ENCODE measurements around the gene CDY1. TPM values are rescaled to one million over a fixed set of nuclear protein-coding genes. Genes with fewer than 3 reads are reported as not detected.
"Not testable (repeated sequence)": the region's sequence is repeated elsewhere in the genome, so short reads cannot be mapped to it uniquely, and the experiment has no call there.

The CDY1 gene
- total RNA-seq (not detected), total RNA-seq (0 reads per million in 172 experiments)
- polyA plus RNA-seq (2013, experiment 1 of 2) = not detected
- 0.01 TPM for polyA plus RNA-seq (2013, experiment 2 of 2)

- H3K4me3 Mint-ChIP-seq; intact Hi-C loops (cut with DNase I, micrococcal nuclease); CTCF ChIA-PET; DNase-seq; H3K36me3 Mint-ChIP-seq (ENCODE audit: low read depth); ATAC-seq (ENCODE audit: poor library complexity); H3K9me3 Mint-ChIP-seq; H3K4me1 ChIP-seq (ENCODE audit: insufficient read depth, low read length); POLR2A ChIA-PET; H3K4me1 Mint-ChIP-seq (ENCODE audit: low read depth); H3K27ac ChIP-seq (ENCODE audit: low read depth in 1 of 2, low read length in 2 of 2); H3K27me3 Mint-ChIP-seq; H3K27me3 ChIP-seq (ENCODE audit: control insufficient read depth in 1 of 2, insufficient read depth in 2 of 2, low read length in 2 of 2); H3K36me3 ChIP-seq (ENCODE audit: insufficient read depth, low read length); H3K27ac Mint-ChIP-seq; H3K9me3 ChIP-seq (ENCODE audit: control insufficient read depth in 1 of 2, insufficient read depth in 1 of 2, low read length in 2 of 2); H3K4me3 ChIP-seq (ENCODE audit: low read length): not testable (repeated sequence)
These were observed at the start of gene CDY1 for GRCh38 chrY:25621817-25622216. Gene CDY1 (plus strand): TSS chrY:25622117. CDS start chrY:25622443, 326 bp downstream.

- H3K27ac ChIP-seq (ENCODE audit: low read depth in 1 of 2, low read length in 2 of 2); H3K4me1 Mint-ChIP-seq (ENCODE audit: low read depth); H3K27me3 ChIP-seq (ENCODE audit: control insufficient read depth in 1 of 2, insufficient read depth in 2 of 2, low read length in 2 of 2); H3K36me3 ChIP-seq (ENCODE audit: insufficient read depth, low read length); H3K9me3 ChIP-seq (ENCODE audit: control insufficient read depth in 1 of 2, insufficient read depth in 1 of 2, low read length in 2 of 2); ATAC-seq (ENCODE audit: poor library complexity); POLR2A ChIA-PET; H3K27me3 Mint-ChIP-seq; H3K4me1 ChIP-seq (ENCODE audit: insufficient read depth, low read length); H3K4me3 Mint-ChIP-seq; intact Hi-C loops (cut with DNase I, micrococcal nuclease); H3K9me3 Mint-ChIP-seq; H3K27ac Mint-ChIP-seq; H3K36me3 Mint-ChIP-seq (ENCODE audit: low read depth); DNase-seq; H3K4me3 ChIP-seq (ENCODE audit: low read length); CTCF ChIA-PET: not testable (repeated sequence)
These were observed 28.6 kb upstream of the CDY1 start for GRCh38 chrY:25593336-25593735.

- H3K4me1 Mint-ChIP-seq (ENCODE audit: low read depth); DNase-seq; H3K4me3 Mint-ChIP-seq; H3K27ac ChIP-seq (ENCODE audit: low read depth in 1 of 2, low read length in 2 of 2); H3K36me3 ChIP-seq (ENCODE audit: insufficient read depth, low read length); POLR2A ChIA-PET; H3K9me3 ChIP-seq (ENCODE audit: control insufficient read depth in 1 of 2, insufficient read depth in 1 of 2, low read length in 2 of 2); intact Hi-C loops (cut with DNase I, micrococcal nuclease); H3K27ac Mint-ChIP-seq; H3K36me3 Mint-ChIP-seq (ENCODE audit: low read depth); H3K27me3 Mint-ChIP-seq; H3K4me3 ChIP-seq (ENCODE audit: low read length); H3K9me3 Mint-ChIP-seq; ATAC-seq (ENCODE audit: poor library complexity); H3K27me3 ChIP-seq (ENCODE audit: control insufficient read depth in 1 of 2, insufficient read depth in 2 of 2, low read length in 2 of 2); CTCF ChIA-PET; H3K4me1 ChIP-seq (ENCODE audit: insufficient read depth, low read length): not testable (repeated sequence)
These were observed 1.7 kb upstream of the CDY1 start for GRCh38 chrY:25620209-25620608.

GRCh38 chrY:25626524-25626923 lies 4.6 kb downstream of the CDY1 start:
- H3K36me3 Mint-ChIP-seq (ENCODE audit: low read depth); CTCF ChIA-PET; POLR2A ChIA-PET; H3K36me3 ChIP-seq (ENCODE audit: insufficient read depth, low read length); H3K27ac Mint-ChIP-seq; H3K9me3 ChIP-seq (ENCODE audit: control insufficient read depth in 1 of 2, insufficient read depth in 1 of 2, low read length in 2 of 2); DNase-seq; intact Hi-C loops (cut with DNase I, micrococcal nuclease); H3K9me3 Mint-ChIP-seq; H3K4me1 Mint-ChIP-seq (ENCODE audit: low read depth); ATAC-seq (ENCODE audit: poor library complexity); H3K27me3 Mint-ChIP-seq; H3K4me3 Mint-ChIP-seq; H3K4me1 ChIP-seq (ENCODE audit: insufficient read depth, low read length); H3K27me3 ChIP-seq (ENCODE audit: control insufficient read depth in 1 of 2, insufficient read depth in 2 of 2, low read length in 2 of 2); H3K4me3 ChIP-seq (ENCODE audit: low read length); H3K27ac ChIP-seq (ENCODE audit: low read depth in 1 of 2, low read length in 2 of 2): not testable (repeated sequence)

- H3K27me3 ChIP-seq (ENCODE audit: control insufficient read depth in 1 of 2, insufficient read depth in 2 of 2, low read length in 2 of 2); intact Hi-C loops (cut with DNase I, micrococcal nuclease); H3K4me1 ChIP-seq (ENCODE audit: insufficient read depth, low read length); H3K27ac Mint-ChIP-seq; POLR2A ChIA-PET; H3K4me3 Mint-ChIP-seq; H3K27ac ChIP-seq (ENCODE audit: low read depth in 1 of 2, low read length in 2 of 2); H3K9me3 Mint-ChIP-seq; H3K27me3 Mint-ChIP-seq; H3K9me3 ChIP-seq (ENCODE audit: control insufficient read depth in 1 of 2, insufficient read depth in 1 of 2, low read length in 2 of 2); H3K36me3 ChIP-seq (ENCODE audit: insufficient read depth, low read length); H3K4me3 ChIP-seq (ENCODE audit: low read length); ATAC-seq (ENCODE audit: poor library complexity); H3K36me3 Mint-ChIP-seq (ENCODE audit: low read depth); DNase-seq; H3K4me1 Mint-ChIP-seq (ENCODE audit: low read depth); CTCF ChIA-PET: not testable (repeated sequence)
These were observed 8.6 kb downstream of the CDY1 start for GRCh38 chrY:25630383-25631112.

- H3K27me3 ChIP-seq (ENCODE audit: control insufficient read depth in 1 of 2, insufficient read depth in 2 of 2, low read length in 2 of 2); H3K36me3 Mint-ChIP-seq (ENCODE audit: low read depth); H3K27me3 Mint-ChIP-seq; H3K36me3 ChIP-seq (ENCODE audit: insufficient read depth, low read length); POLR2A ChIA-PET; intact Hi-C loops (cut with DNase I, micrococcal nuclease); ATAC-seq (ENCODE audit: poor library complexity); H3K27ac ChIP-seq (ENCODE audit: low read depth in 1 of 2, low read length in 2 of 2); H3K9me3 ChIP-seq (ENCODE audit: control insufficient read depth in 1 of 2, insufficient read depth in 1 of 2, low read length in 2 of 2); DNase-seq; H3K9me3 Mint-ChIP-seq; H3K4me3 ChIP-seq (ENCODE audit: low read length); H3K4me1 ChIP-seq (ENCODE audit: insufficient read depth, low read length); H3K4me3 Mint-ChIP-seq; CTCF ChIA-PET; H3K27ac Mint-ChIP-seq; H3K4me1 Mint-ChIP-seq (ENCODE audit: low read depth): not testable (repeated sequence)
These were observed 17.9 kb downstream of the CDY1 start for GRCh38 chrY:25639852-25640251.

- H3K4me3 Mint-ChIP-seq; H3K27ac Mint-ChIP-seq; CTCF ChIA-PET; H3K9me3 ChIP-seq (ENCODE audit: control insufficient read depth in 1 of 2, insufficient read depth in 1 of 2, low read length in 2 of 2); H3K36me3 ChIP-seq (ENCODE audit: insufficient read depth, low read length); H3K36me3 Mint-ChIP-seq (ENCODE audit: low read depth); H3K4me1 ChIP-seq (ENCODE audit: insufficient read depth, low read length); ATAC-seq (ENCODE audit: poor library complexity); H3K27me3 Mint-ChIP-seq; intact Hi-C loops (cut with DNase I, micrococcal nuclease); H3K4me1 Mint-ChIP-seq (ENCODE audit: low read depth); H3K4me3 ChIP-seq (ENCODE audit: low read length); POLR2A ChIA-PET; H3K9me3 Mint-ChIP-seq; DNase-seq; H3K27ac ChIP-seq (ENCODE audit: low read depth in 1 of 2, low read length in 2 of 2); H3K27me3 ChIP-seq (ENCODE audit: control insufficient read depth in 1 of 2, insufficient read depth in 2 of 2, low read length in 2 of 2): not testable (repeated sequence)
These were observed 21.4 kb downstream of the CDY1 start for GRCh38 chrY:25643024-25643915.

Measured in CD4-positive, alpha-beta T cell (primary cell).